GM10248 (cell line): ENCODE data around the gene ZSCAN21.

ENCODE experiments used
- CTCF ChIA-PET: fragments of 300-600 bp; sonication (Branson Sonifier 250); formaldehyde crosslinking; extraction: SDS; loops from one replicate; lab custom pipeline; 2021; ENCODE audit warnings: antibody characterized with exemption; lab: Yijun Ruan, JAX
- POLR2A ChIA-PET: fragments of 350-650 bp; sonication (Branson Sonifier 250); formaldehyde crosslinking; extraction: SDS; loops from one replicate; lab custom pipeline; 2020; ENCODE audit warnings: antibody characterized with exemption; lab: Yijun Ruan, JAX
- DNase-seq: peaks from one replicate; pipeline ENCODE4 v3.0.0; 2012; ENCODE audit errors: extremely low spot score
- TF ChIP-seq, protein P1 (sequence below): IDR thresholded peaks from 2 replicates; pipeline ENCODE4 v1.5.1; 2012; ENCODE audit warnings: mild to moderate bottlenecking, low read depth; ENCODE audit errors: extremely low read depth, missing control alignments, control extremely low read depth

ZSCAN21 gene

DNA sequence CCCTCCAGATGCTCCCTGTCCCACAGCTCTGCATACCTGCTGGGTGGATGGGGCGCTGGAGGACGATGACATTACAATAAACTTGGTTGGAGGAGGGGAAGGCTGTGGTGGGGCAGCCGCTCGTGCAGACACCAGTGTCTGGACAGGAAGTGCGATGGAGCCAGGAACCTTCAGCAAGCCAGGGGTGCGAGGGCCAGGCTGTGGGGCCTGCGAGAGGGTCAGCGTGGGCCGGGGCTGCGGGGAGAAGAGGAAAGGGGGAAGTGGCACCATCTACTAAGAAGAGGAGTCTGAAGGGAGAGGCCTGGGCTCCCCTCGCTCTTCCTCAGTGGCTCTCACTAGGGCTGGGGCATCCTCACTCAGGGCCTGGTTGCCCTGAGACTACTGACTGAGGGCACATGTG, 58.3 kb downstream of the ZSCAN21 start:
- TF ChIP-seq, protein P1, sequence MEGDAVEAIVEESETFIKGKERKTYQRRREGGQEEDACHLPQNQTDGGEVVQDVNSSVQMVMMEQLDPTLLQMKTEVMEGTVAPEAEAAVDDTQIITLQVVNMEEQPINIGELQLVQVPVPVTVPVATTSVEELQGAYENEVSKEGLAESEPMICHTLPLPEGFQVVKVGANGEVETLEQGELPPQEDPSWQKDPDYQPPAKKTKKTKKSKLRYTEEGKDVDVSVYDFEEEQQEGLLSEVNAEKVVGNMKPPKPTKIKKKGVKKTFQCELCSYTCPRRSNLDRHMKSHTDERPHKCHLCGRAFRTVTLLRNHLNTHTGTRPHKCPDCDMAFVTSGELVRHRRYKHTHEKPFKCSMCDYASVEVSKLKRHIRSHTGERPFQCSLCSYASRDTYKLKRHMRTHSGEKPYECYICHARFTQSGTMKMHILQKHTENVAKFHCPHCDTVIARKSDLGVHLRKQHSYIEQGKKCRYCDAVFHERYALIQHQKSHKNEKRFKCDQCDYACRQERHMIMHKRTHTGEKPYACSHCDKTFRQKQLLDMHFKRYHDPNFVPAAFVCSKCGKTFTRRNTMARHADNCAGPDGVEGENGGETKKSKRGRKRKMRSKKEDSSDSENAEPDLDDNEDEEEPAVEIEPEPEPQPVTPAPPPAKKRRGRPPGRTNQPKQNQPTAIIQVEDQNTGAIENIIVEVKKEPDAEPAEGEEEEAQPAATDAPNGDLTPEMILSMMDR: no peak
- ChIA-PET POLR2A (no interaction called here), CTCF (no interaction called here)
- DNase-seq: no peak

DNA sequence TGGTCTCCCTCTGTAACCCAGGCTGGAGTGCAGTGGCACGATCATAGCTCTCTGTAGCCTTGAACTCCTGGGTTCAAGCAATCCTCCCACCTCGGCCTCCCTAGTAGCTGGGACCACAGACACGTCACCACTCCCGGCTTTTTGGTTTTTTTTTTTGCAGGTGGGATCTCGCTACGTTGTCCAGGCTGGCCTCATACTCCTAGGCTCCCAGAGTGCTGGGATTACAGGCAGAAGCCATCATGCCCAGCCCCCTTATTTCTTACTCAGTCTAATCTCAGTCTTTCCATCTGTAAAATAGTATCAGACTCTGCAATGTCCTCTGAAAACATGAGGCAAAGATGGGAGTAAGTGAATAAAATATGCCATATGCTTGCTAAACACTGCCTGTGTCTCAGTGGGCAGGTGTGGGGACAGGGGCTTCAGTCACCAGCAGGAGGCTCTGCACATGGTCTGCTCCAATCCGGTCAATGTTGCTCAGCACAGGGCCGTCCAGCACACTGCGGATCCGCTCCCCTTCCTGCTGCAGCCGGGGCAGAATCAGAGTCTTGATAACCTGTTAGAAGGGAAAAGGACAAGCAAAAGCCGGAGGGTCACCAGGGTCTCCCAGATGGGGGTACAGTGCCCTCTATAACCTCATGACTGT, 60.1 kb downstream of the ZSCAN21 start:
- no peak for DNase-seq
- TF ChIP-seq, protein P1: no peak
- ChIA-PET POLR2A (interaction anchor here (0.6 kb wide), 1 partner anchor 80 kb away, joined by 3 read pairs; no protein-coding TSS in a partner anchor), CTCF (no interaction called here)

- CTCF ChIA-PET: interaction anchor here (0.8 to 2.7 kb wide), 3 partner anchors 9 to 20 kb away, joined by 3 to 14 read pairs (median 3); partner anchors contain the start of genes AP4M1 and MCM7
- DNase-seq: no peak
- POLR2A ChIA-PET: no interaction called here
- TF ChIP-seq, protein P1: no peak
These were observed 61.6 kb downstream of the ZSCAN21 start for GRCh38 chr7:100111156-100111555.

DNA sequence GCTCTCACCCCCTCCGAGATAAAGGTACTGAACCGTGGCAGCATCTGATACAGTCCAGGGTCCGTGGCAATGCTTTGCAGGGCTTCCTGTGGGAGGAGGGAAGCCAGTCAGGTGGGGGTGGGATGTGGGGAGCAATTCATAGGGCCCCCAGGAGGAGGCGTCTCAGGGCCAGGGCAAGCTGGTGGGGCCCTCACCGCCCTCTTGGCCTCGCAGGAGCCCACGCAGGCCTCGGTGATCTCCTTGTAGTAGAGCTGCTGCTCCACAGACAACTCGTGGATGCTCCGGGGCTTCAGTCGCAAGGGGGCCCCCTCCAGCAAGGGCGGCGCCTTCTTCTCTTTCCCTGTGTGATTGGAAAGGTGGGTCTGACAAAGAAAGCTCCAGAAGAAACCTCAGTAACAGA, 62.3 kb downstream of the ZSCAN21 start:
- POLR2A ChIA-PET: no interaction called here
- CTCF ChIA-PET: interaction anchor here (0.8 to 2.7 kb wide), 3 partner anchors 10 to 29 kb away, joined by 3 to 14 read pairs (median 3); partner anchors contain the start of genes AP4M1 and MCM7

More for the DNA sequence above, 62.3 kb downstream of the ZSCAN21 start:
- TF ChIP-seq, protein P1: no peak
- DNase-seq: no peak
